Measurements from ENCODE around the gene SORCS3.

Gene SORCS3

GRCh38 chr10:105258674-105259065 lies 617.6 kb downstream of the SORCS3 start:
- TF ChIP-seq, protein P1, sequence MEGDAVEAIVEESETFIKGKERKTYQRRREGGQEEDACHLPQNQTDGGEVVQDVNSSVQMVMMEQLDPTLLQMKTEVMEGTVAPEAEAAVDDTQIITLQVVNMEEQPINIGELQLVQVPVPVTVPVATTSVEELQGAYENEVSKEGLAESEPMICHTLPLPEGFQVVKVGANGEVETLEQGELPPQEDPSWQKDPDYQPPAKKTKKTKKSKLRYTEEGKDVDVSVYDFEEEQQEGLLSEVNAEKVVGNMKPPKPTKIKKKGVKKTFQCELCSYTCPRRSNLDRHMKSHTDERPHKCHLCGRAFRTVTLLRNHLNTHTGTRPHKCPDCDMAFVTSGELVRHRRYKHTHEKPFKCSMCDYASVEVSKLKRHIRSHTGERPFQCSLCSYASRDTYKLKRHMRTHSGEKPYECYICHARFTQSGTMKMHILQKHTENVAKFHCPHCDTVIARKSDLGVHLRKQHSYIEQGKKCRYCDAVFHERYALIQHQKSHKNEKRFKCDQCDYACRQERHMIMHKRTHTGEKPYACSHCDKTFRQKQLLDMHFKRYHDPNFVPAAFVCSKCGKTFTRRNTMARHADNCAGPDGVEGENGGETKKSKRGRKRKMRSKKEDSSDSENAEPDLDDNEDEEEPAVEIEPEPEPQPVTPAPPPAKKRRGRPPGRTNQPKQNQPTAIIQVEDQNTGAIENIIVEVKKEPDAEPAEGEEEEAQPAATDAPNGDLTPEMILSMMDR (IDR thresholded peaks at IDR 0.05) = no peak
- no peak overlapping the region for H3K27ac Mint-ChIP-seq
- H3K36me3 Mint-ChIP-seq (ENCODE audit: low read depth) = no peaks in the 10 kb centered on the region
- no peak overlapping the region for H3K4me3 Mint-ChIP-seq
- H3K27me3 Mint-ChIP-seq (ENCODE audit: low read depth, poor library complexity) = peaks cover 5% of the 10 kb centered on the region
- no peak for DNase-seq
- H3K9me3 Mint-ChIP-seq = no peaks in the 10 kb centered on the region
- H3K4me1 Mint-ChIP-seq = no peaks in the 10 kb centered on the region

GRCh38 chr10:105259201-105259600 lies 618.1 kb downstream of the SORCS3 start:
- Mint-ChIP-seq H3K4me1 (no peaks in the 10 kb centered on the region), H3K27me3 (ENCODE audit: low read depth, poor library complexity) (peaks cover 5% of the 10 kb centered on the region), H3K27ac (no peak overlapping the region), H3K9me3 (no peaks in the 10 kb centered on the region), H3K4me3 (no peak overlapping the region), H3K36me3 (ENCODE audit: low read depth) (no peaks in the 10 kb centered on the region)
- TF ChIP-seq, protein P1 (IDR thresholded peaks at IDR 0.05) = no peak
- no peak for DNase-seq

DNA sequence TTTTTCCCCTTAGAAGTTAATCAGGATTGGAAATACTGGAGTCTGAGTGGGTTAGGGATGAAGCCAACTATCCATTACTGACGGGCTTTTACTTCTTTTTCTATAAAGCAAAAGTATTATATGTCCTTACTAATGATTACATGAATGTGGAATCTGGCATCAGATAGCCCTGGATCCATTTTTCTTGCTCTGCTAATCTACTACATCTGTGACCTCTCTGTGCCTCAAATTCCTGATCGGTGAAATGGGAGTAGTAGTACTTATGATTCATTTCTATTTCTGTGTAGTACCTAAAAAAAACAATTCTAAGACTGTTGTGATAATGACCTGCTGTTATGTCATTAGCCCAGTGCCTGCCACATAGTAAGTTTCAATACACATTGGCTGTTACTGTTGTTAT lies 621.6 kb downstream of the SORCS3 start:
- Mint-ChIP-seq H3K27ac (no peak overlapping the region), H3K4me3 (no peak overlapping the region), H3K4me1 (no peaks in the 10 kb centered on the region), H3K9me3 (no peaks in the 10 kb centered on the region), H3K36me3 (ENCODE audit: low read depth) (no peaks in the 10 kb centered on the region), H3K27me3 (ENCODE audit: low read depth, poor library complexity) (peaks cover 5% of the 10 kb centered on the region)
- DNase-seq = no peak
- TF ChIP-seq, protein P1 (IDR thresholded peaks at IDR 0.05) = no peak

DNA sequence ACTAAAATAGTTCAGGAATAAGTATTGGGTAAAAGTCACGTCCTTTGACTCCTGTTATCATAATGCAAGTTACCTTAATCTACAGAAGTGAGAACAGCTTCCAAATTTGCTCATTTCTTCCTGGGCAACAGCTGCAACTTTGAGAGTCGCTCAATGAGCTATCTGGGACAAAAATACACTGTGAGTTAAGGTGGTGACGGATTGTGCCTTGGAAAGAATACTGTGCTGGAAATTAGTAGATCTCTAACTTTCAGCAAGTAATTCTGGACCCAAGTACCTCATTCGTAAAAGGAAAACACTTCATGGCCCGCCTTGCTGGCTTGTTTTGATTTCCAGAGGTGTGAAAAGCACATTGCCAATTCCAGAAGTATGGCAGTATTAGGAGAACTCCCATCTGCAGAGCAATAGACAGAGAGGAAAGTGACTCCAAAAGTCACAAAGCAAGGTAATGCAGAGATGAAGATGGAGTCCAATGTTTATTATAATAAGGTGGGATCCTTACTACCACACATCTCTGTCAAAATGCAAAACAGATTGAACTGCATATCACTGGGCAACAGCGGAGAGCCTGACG lies 626.0 kb downstream of the SORCS3 start:
- Mint-ChIP-seq H3K9me3 (no peaks in the 10 kb centered on the region), H3K4me1 (no peaks in the 10 kb centered on the region), H3K4me3 (no peak overlapping the region), H3K36me3 (ENCODE audit: low read depth) (no peaks in the 10 kb centered on the region), H3K27ac (no peak overlapping the region), H3K27me3 (ENCODE audit: low read depth, poor library complexity) (no peaks in the 10 kb centered on the region)
- TF ChIP-seq, protein P1 (IDR thresholded peaks at IDR 0.05) = no peak
- no peak for DNase-seq

DNA sequence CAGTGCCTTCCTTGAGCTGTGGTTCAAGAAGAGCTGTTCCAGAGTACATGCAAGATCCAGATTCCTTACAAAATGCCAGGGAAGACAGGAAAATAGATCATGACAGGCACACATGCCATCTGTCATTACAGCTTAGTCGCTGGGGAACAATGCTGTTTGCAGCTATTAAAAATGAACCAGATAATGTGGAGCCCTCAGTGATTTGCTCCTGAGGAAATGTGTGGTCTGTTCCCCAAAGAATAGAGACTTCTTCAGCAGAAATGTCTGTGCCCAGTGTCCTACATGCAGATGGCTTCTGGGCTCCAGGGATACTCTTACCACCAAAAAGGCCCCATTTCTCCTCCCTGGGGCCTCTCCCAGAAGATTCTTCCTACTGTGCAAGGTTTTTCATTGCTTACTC lies 627.9 kb downstream of the SORCS3 start:
- H3K36me3 Mint-ChIP-seq (ENCODE audit: low read depth) = no peaks in the 10 kb centered on the region
- no peak overlapping the region for H3K27ac Mint-ChIP-seq
- H3K9me3 Mint-ChIP-seq = no peaks in the 10 kb centered on the region
- no peak overlapping the region for H3K4me3 Mint-ChIP-seq
- H3K4me1 Mint-ChIP-seq = no peaks in the 10 kb centered on the region
- DNase-seq = no peak
- TF ChIP-seq, protein P1 (IDR thresholded peaks at IDR 0.05) = no peak
- peaks cover 2% of the 10 kb centered on the region for H3K27me3 Mint-ChIP-seq (ENCODE audit: low read depth, poor library complexity)

- Mint-ChIP-seq H3K4me1 (no peaks in the 10 kb centered on the region), H3K9me3 (no peaks in the 10 kb centered on the region)
These were observed 628.6 kb downstream of the SORCS3 start for GRCh38 chr10:105269689-105270088.

More at GRCh38 chr10:105269689-105270088, 628.6 kb downstream of the SORCS3 start:
- TF ChIP-seq, protein P1 (IDR thresholded peaks at IDR 0.05) = no peak
- Mint-ChIP-seq H3K36me3 (ENCODE audit: low read depth) (no peaks in the 10 kb centered on the region), H3K27me3 (ENCODE audit: low read depth, poor library complexity) (peaks cover 4% of the 10 kb centered on the region), H3K27ac (no peak overlapping the region), H3K4me3 (no peak overlapping the region)
- DNase-seq = no peak
